GM19035 (cell line): Measurements from ENCODE around the gene ALOX12B.
"Not testable (repeated sequence)": the region's sequence is repeated elsewhere in the genome, so short reads cannot be mapped to it uniquely, and the experiment has no call there.

Source experiments
- ATAC-seq: cut with Tn5 transposase; IDR thresholded peaks from one replicate; pipeline ENCODE4 v1.9.1; 2021; ENCODE audit not compliant: unreplicated experiment

The ALOX12B gene

DNA sequence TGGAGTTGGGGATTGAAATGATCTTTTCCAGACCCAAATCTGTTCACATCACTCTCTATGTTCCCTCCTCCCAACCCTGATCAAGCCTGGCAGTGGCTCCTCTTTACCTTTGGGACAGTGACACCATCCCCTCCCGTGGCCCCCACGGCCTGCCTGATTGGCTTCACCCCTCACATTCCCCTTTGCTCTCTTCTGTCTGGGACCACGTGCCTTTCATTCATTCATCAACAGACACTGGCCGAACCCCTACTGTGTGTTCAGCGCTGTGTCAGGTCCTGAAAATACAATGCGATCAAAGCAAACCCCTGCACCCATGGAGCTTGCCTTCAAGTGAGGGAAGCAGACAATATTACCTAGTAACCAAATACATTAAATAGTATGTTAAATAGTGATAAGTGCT, 2.2 kb upstream of the ALOX12B start:
- ATAC-seq = no peak

GRCh38 chr17:8087952-8088230, 375 bp upstream of the ALOX12B start:
- ATAC-seq = no peak

DNA sequence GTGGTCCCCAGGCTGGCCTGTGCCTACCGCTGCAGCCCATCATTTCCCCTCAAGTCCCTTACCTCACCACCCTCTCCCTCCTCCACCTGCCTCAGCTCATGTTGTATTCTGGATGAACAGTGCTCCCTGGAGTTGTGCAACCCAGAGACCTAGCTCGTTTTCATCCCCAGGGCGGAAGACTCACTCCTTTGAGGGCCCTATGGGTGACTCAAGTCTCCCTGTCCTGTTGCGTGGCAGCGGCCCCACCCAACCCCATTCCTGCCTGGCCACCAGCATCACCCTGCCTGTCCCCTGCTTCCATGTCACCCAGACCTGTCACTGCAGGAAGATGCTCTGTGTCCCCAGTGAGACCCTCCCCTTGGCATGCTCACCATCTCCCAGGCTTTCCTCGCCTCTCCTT, 3.3 kb downstream of the ALOX12B start:
- ATAC-seq = no peak

DNA sequence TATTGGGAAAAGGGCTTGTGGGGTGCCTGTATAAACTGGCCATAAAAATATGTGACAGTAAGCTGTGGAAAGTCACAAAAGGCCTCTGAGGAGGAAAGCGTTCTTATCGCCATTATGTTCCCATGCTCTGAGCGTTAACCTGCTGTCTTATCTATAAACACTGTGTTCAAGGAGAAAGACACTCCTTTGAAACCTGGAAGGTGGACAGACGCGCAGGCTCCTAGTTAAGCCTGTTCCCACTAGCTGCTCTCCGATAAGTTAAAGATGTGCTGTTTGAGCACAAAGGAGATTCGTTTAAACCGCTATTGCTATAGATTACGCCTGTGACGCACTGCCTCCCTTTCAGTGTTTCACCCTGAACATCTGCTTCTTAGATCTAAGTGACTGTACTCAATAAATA, 5.2 kb downstream of the ALOX12B start:
- ATAC-seq = no peak

GRCh38 chr17:8081876-8082275, 5.6 kb downstream of the ALOX12B start:
- no peak for ATAC-seq

GRCh38 chr17:8080799-8081219, 6.7 kb downstream of the ALOX12B start:
- ATAC-seq = no peak

DNA sequence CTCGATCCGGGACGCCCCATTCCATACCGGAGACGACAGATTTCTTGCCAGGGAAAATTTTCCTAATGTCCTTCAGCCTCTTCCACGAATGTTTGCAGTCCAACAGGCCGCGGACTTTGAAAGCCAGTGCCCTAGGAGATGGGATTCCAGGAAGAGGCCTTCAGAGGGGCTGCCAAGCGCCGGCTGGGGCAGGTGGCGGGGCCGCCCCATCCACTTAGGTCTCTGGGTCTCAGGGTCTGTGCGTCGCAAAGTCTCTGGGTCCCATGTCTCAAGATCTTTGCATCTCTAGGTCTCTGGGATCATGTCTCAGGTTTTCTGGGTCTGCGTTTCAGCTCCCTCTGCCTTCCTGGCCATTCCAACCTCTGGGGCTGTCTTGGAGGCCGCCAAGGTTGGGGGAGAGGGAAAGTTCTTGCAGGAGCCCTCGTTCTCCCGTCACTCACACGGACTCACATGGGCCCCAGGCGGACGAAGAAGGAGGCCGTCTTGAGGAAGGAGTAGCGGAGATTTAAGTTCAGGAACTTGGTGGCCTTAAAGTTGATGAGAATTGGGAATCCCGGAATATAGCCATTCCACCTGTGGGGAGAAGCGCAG, 7.2 kb downstream of the ALOX12B start:
- ATAC-seq = no peak

DNA sequence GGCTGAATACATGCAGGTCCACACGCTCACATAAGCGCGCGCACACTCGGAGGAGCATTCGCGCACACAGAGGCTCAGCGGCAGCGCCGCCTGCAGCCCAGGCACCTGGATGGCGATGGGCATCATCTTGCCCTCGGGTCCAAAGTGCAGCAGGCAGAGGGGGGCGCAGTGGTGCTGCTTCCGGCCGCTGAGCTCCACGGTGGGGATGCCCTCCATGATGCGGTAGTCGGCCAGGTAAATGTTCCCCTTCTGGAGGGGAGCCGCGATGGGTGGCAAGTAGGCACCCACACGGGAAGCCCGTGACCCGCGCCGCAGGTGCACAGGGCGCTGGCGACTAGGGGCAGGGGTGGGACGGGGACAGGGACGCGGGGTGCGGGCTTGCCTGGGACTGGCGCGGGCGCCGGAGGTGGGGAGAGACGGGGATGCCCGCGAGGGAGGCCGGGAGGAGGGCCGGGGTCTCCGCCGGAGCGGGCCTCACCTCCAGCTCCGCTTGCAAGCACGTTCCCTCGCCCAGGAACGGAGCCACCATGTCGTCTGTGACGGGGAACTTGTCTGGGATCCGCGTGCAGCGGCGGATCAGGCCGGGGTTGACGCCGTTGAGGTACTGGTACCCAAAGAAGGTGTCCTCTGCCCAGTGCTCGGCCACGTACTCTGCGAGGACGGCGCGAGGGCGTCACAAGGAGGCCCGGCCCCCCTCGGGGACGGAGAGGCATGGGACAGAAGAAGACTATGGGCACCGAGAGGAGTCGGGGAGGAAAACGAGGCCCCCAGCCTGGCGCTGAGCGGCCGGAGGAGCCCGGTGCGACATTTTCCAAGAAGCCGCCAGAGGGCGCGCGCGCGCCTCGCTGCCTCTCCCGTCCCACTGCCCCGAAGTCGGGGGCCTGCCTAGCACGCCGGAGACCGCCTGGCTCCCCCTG, 8.0 kb downstream of the ALOX12B start:
- ATAC-seq = no peak

GRCh38 chr17:8077939-8078338, 9.6 kb downstream of the ALOX12B start:
- not testable (repeated sequence) for ATAC-seq

- no peak for ATAC-seq
Measured at GRCh38 chr17:8076502-8077266, 10.8 kb downstream of the ALOX12B start.

DNA sequence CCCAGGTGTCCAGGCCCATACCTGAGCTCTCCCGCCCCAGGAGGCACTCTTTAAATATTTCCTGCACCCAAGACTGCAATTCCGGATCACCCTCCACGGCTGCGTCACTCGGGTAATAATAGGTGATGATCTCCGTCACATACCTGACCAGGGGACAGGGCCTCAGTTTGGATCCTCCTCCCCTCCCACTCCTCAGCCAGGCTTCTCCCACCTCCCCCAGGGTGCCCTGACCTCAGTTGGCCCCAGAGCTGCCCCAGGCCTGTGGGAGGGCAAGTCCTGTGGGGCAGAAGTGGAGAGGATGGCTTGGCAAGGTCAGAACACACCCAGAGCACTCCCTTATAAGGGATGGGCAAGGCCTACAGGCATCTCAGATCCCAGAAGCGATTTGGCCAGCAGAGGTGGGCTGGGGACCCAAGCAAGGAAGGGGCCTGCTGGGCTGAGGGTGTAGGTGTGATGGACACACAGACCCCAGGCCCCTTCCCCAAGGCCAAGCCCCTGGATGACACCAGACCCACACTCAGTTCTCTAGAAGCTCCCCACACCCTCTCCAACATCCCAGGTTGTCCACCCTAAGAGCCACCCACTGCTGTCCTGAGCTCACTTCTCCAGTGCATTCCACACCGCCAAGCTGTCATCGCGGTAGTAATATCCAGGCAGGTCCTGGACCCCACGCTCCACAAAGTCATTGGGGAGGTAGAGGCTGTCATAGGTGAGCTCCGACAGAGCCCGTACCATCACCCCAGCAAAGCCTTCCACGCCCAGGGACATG, 11.8 kb downstream of the ALOX12B start:
- ATAC-seq = no peak

GRCh38 chr17:8075081-8075480, 12.4 kb downstream of the ALOX12B start:
- ATAC-seq = no peak

DNA sequence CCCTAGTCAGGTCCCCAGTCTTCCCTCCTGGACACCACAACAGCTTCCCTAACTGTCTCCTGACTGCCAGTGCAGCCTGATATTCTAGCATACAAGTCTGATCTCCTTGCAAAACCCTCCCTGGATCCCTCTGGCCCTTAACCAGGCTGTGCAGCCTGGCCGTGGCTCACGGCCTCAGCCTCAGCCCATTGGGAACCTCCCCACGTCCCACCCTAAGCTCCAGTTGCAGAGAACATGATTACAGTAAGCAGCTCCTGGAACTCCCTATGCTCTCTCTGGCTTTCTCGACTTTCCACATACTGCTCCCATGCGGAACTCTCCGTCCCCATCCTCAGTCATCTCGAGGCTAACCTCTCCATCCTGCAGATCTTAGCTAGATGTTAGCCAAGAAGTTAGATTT, 13.0 kb downstream of the ALOX12B start:
- no peak for ATAC-seq

DNA sequence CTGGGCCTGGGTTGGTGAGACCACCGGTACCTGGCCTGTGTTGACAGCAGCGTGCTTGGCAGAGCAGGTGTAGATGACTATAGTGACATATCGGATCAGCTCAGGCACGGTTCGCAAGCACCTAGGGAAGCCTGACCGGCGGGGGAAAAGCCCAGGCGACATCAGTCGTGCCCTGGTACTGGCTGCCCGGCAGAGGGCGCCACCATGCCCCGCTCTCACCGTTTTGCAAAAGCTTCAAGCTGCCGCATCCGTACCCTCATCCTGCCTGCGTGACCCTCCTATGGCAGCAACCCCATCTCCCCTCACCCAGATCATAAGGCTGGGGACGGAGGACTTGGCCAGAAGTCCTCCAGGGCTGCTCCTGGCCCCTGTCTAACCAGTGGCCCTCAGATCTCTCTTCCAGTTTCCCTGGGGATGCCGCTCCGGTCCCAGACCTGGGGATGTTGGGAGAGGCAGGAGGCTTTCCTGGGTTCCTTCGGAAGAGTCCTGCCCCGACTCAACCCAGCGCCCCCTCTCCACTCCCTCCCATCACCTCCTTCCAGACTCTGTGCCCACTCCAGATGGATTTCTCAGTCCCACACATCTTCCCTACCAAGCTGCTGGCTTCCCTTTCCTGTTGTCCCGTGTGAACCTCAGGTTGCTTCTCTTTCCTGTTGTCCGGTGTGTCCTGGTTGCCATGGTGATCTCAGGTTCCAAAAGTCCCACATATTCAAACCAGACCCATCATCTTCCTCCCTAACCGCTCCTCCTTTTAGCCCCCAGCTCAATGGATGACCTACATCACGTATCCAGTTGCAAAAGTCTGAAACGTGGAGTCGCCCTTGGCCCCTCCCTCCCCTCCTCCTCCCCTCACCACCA, 13.7 kb downstream of the ALOX12B start:
- ATAC-seq = no peak

DNA sequence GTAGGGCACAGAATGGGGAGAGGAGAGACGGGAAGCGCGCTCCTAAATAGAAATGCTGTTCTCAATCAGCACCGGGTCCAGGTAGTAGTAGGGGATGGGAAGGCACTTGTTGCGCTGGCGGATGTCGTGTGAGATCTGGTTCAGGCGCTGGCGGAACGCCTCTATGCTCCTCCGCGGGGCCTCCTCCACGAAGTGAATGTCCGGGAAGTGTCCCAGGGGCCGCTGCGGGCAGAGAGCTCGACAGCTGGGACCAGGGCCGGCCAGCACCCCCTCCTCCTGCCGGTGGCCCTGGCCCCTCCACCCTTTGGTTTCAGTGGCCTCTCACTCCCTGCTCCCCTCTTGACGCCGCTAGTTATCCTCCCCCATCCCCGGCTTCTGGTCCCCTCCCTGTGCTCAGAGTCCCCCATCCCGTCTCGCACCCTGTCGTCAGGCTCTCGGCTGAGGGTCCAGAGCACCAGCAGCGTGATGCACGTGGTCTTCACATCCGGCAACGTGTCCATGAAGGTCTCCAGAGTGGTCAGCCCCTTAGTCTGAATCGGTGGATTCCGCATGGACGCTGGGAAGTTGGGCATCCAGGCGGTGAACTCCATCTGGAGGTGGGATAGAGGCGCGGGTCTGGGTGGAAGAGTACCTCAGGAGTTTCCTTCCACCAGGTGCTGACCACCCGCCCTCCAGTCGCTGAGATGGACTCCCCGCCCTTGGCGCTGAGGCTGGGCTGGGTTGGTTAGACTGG, 14.6 kb downstream of the ALOX12B start:
- ATAC-seq = no peak

DNA sequence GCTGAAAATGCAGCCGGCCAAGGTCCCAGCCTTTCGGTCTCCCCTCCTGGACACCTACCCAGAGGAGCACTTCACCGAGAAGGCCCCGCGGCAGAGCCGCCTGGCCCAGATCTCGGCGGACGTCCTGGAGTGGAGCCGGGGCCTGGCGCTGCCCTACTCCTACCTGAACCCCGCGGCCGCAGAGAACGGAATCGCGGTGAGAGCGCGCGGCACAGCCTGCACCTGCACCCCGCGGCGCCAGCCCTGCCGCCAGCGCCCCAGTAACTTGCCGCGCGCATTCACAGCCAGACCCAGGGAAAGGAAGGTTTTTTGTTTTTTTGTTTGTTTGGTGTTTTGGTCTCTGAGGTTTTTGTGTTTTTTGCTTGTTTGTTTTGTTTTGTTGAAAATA, 15.2 kb downstream of the ALOX12B start:
- ATAC-seq = no peak

- ATAC-seq = no peak
Measured at GRCh38 chr17:8071496-8071895, 16.0 kb downstream of the ALOX12B start.

DNA sequence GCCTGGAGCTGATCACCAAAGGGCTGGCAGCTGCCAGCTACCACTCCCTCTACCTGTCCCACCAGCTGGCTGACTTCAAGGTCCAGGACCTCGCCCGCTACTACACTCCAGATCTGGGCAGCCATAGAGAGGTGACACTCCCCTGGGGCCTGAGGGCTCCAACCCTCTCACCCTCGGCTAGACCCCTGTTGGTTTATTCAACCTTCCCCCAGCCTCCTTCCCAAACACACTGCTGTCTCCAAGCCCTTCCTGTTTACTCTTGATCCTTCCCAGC, 18.0 kb downstream of the ALOX12B start:
- no peak for ATAC-seq

DNA sequence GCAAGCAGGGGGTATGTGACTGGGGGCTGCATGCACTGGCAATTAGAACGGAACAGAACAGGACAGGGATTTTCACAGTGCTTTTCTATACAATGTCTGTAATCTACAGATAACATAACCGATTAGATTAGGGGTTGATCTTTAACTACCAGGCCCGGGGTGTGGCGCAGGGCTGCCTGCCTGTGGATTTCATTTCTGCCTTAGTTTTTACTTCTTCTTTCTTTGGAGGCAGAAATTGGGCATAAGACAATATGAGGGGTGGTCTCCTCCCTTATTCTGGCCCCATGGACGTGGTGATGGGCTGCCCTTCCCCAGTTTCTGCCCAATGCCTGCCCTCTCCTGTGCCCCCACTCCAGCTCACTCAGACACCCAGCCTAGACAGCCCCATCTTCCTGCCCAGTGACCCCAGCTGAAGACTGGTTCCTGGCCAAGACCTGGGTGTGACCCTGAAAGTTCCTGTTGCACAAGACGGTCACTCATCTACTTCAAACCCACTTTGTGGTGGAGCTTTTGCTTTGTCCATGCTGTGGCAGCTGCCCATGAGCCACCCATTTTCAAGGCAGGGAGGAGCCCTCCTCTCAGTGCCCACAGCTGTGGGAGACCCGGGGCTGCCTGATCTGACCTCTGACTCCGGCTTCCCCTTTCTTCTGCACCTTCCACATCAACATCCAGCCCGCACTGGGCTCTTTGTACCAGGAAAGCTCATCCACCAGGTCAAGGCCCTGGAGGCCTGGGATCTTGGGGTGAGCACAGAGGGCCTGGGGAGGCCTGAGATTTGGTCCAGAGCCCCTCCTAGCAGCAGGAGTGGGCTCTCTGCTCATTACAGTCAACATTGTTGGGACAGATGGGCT, 18.6 kb downstream of the ALOX12B start:
- ATAC-seq = no peak
